Transverse colon (tissue), 4 donors: ENCODE measurements around the gene NUP98. TPM values are rescaled to one million over a fixed set of nuclear protein-coding genes. Genes with fewer than 3 reads are reported as not detected.

ENCODE experiments used
- DNase-seq: peaks from one replicate; pipeline ENCODE4 v3.0.0-alpha.2; 2019
- H3K27ac ChIP-seq, 4 donors: fragments of 200-600 bp; sonication (generic); 2 replicates each; pipeline ENCODE4 v1.5.1; 2016 to 2018; ENCODE audit warnings: inconsistent platforms in 4 of 4
- H3K27me3 ChIP-seq: fragments of 200-600 bp; sonication (generic); 2 replicates; pipeline ENCODE4 v1.5.1; 2017; ENCODE audit warnings: inconsistent platforms
- H3K36me3 ChIP-seq, 4 donors: fragments of 200-600 bp; sonication (generic); 2 replicates each; pipeline ENCODE4 v1.5.1; 2017 to 2019; ENCODE audit warnings: inconsistent platforms in 4 of 4
- H3K4me1 ChIP-seq, 4 donors: fragments of 200-600 bp; sonication (generic); 2 replicates each; pipeline ENCODE4 v1.5.1; 2017 to 2020; ENCODE audit warnings: inconsistent platforms in 4 of 4
- H3K4me3 ChIP-seq, 4 donors: fragments of 200-600 bp; sonication (generic); 1 replicate in 1 of 4; 2 replicates in 3 of 4; pipeline versions ENCODE4 v1.5.1 to v1.6.1; 2017 to 2019; ENCODE audit warnings: inconsistent platforms in 4 of 4
- H3K9me3 ChIP-seq, 2 donors: fragments of 200-600 bp; sonication (generic); 2 replicates each; pipeline ENCODE4 v1.5.1; 2017 to 2019; ENCODE audit warnings: inconsistent platforms in 2 of 2
- CTCF ChIP-seq, 5 experiments: fragments of 200-600 bp in 3 of 5; fragments of 450-650 bp in 2 of 5; sonication (generic) in 3 of 5; IDR thresholded peaks; 1 replicate in 2 of 5; 2 replicates in 3 of 5; pipeline ENCODE4 v1.5.1; 2016 to 2017; ENCODE audit warnings: antibody characterized with exemption in 5 of 5, inconsistent platforms in 3 of 5, mild to moderate bottlenecking in 2 of 5, moderate library complexity in 1 of 5
- EP300 ChIP-seq: sonication (generic); formaldehyde crosslinking; IDR thresholded peaks from one replicate; pipeline ENCODE4 v1.6.1; 2017; ENCODE audit warnings: antibody characterized with exemption, low read depth
- POLR2A ChIP-seq: fragments of 450-650 bp; IDR thresholded peaks from one replicate; pipeline ENCODE4 v1.6.1; 2016; ENCODE audit warnings: antibody characterized with exemption, mild to moderate bottlenecking, moderate library complexity
- POLR2AphosphoS5 ChIP-seq, 3 donors: sonication (generic); formaldehyde crosslinking; IDR thresholded peaks; one replicate each; pipeline ENCODE4 v1.6.1; 2016; ENCODE audit warnings: antibody characterized with exemption in 3 of 3
- WGBS, 2 donors: methylation state at CpG; one replicate each; pipeline ENCODE4 v1.1.5; 2018; ENCODE audit warnings: low coverage in 1 of 2; 5-methylcytosine and 5-hydroxymethylcytosine counted together
- in situ Hi-C, 4 donors: fragments of 200-750 bp; cut with MboI; loops; one replicate each; pipeline versions ENCODE4 v1.15.0 to v1.15.1; 2017; ENCODE audit warnings: low sequenced_read_pairs in 3 of 4, low pct_ligation_motif_present in 1 of 4, low pct_unique_long_range_greater_than_20kb in 1 of 4
- intact Hi-C: fragments of 100-400 bp; cut with DNase I; formaldehyde crosslinking; loops from one replicate; pipeline ENCODE4 v1.15.1; 2023; ENCODE audit warnings: low total_unique reads
- total RNA-seq, 4 donors: library from RNA; depleted of rRNA; stranded (reverse); fragments of >200 nt; gene quantifications; one replicate each; pipeline ENCODE4 v1.1.0, GENCODE V29; 2016

NUP98 gene
- total RNA-seq, 4 donors from 2014 or later = 37.0 to 103 (median 72.4) TPM

- 80% methylated on average over 13 of the region's 13 CpGs; no CpG with 5 or more reads in 1 of the 2 donors for WGBS, 2 donors
- Histone ChIP-seq H3K4me1 (peaks cover 0 to 5% (median 4%) of the 10 kb centered on the region in 4 donors), H3K27me3 (peaks cover 2% of the 10 kb centered on the region), H3K4me3 (no peak overlapping the region), H3K27ac (no peak overlapping the region), H3K9me3 (no peaks in the 10 kb centered on the region), H3K36me3 (no peaks in the 10 kb centered on the region)
- in situ Hi-C loops = no loop called here
- DNase-seq = no peak
- intact Hi-C loops = no loop called here
- TF ChIP-seq CTCF (IDR thresholded peaks at IDR 0.05) = no peak
- TF ChIP-seq POLR2AphosphoS5 (IDR thresholded peaks at IDR 0.05) = no peak
- TF ChIP-seq POLR2A = no peak
- TF ChIP-seq EP300 = no peak
Observed at GRCh38 chr11:3637201-3637600, 160.2 kb downstream of the NUP98 start.

DNA sequence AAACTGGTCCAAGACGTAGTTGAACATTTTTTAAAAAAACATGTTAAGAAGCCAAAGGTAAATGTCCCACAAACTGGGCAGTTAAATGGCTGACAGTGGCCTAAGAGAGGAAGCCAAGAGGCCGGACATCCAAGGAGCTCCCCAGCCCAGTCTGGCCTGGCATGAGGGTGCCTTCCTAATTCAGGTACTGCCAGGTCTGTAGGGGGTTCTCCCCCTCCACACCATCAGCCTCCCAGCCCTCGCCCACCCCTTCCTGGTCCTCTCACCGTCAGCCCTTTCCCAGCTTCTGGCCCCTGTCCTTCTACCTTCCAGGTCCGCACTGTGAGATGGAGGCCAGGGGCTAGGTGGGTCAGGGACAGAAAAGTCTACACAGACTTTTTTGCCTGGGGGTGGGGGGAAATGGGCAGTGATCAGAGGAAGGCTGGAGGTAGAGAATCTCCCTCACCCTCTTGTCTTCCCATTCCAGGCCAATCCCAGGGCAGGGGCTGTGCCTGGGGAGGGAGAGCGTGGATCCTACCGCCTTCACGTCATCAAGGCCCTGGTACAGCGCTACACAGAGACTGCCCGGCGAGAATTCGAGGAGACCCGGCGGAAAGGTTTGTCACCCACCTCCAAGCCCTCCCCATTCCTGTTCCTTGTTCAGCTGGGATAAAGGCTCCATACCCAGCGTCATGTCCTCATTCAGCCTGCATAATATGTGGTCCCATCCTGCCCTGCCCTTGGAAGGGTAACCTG, 161.5 kb downstream of the NUP98 start:
- in situ Hi-C loops = no loop called here
- Histone ChIP-seq H3K27me3 (no peaks in the 10 kb centered on the region), H3K9me3 (no peaks in the 10 kb centered on the region), H3K27ac (no peak overlapping the region), H3K4me1 (no peaks in the 10 kb centered on the region), H3K36me3 (no peaks in the 10 kb centered on the region), H3K4me3 (no peak overlapping the region)
- DNase-seq = no peak
- WGBS, 2 donors = 56 to 92% methylated on average over 1 to 15 of the region's 15 CpGs
- intact Hi-C loops = no loop called here
- TF ChIP-seq EP300 (no peak), POLR2A (no peak), POLR2AphosphoS5 (IDR thresholded peaks at IDR 0.05) (no peak), CTCF (IDR thresholded peaks at IDR 0.05) (no peak)

DNA sequence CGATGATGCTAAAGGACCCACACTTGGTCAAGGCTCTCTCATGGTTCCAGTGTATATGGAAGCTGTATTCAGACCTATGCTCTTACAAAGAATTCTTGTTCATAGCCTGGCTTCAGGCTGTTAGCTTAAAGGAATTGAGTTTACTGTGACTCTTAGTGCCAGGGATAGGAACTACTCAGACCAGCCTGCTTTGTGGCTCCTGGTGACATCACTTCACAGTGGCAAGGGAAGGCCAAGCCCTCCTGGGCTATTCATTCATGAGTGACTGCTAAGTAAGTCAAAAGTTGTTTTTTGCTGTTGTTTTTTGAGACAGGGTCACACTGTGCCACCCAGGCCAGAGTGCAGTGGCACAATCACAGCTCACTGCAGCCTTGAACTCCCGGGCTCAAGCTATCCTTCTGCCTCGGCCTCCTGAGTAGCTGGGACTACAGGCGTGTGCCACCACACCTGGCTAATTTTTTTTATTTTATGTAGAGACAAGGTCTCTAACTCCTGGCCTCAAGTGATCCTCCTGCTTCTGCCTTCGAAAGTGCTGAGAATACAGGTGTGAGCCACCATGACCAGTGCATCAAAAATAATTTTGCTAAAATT, 165.2 kb downstream of the NUP98 start:
- DNase-seq = no peak
- H3K27me3 ChIP-seq = no peaks in the 10 kb centered on the region
- in situ Hi-C loops = no loop called here
- no peak overlapping the region for H3K27ac ChIP-seq
- WGBS, 2 donors = 67 to 87% methylated on average over 1 to 5 of the region's 5 CpGs
- H3K9me3 ChIP-seq = no peaks in the 10 kb centered on the region
- no peaks in the 10 kb centered on the region for H3K36me3 ChIP-seq
- H3K4me1 ChIP-seq = no peaks in the 10 kb centered on the region
- TF ChIP-seq CTCF (IDR thresholded peaks at IDR 0.05) (no peak), POLR2AphosphoS5 (IDR thresholded peaks at IDR 0.05) (no peak), EP300 (no peak), POLR2A (no peak)
- H3K4me3 ChIP-seq = no peak overlapping the region
- intact Hi-C loops = no loop called here

- 90 to 96% methylated on average over 3 to 4 of the region's 4 CpGs for WGBS, 2 donors
- in situ Hi-C loops = no loop called here
- H3K36me3 ChIP-seq = no peaks in the 10 kb centered on the region
- no peak for DNase-seq
- TF ChIP-seq EP300 (no peak), POLR2A (no peak), POLR2AphosphoS5 (IDR thresholded peaks at IDR 0.05) (no peak), CTCF (IDR thresholded peaks at IDR 0.05) (no peak)
- intact Hi-C loops = no loop called here
- no peaks in the 10 kb centered on the region for H3K27me3 ChIP-seq
- no peaks in the 10 kb centered on the region for H3K9me3 ChIP-seq
- H3K4me3 ChIP-seq = no peak overlapping the region
- no peaks in the 10 kb centered on the region for H3K4me1 ChIP-seq
- H3K27ac ChIP-seq = no peak overlapping the region
Observed at GRCh38 chr11:3631331-3631730, 166.0 kb downstream of the NUP98 start.
